ENCODE data around the gene ABRACL. TPM values are rescaled to one million over a fixed set of nuclear protein-coding genes. Genes with fewer than 3 reads are reported as not detected.

The ABRACL gene
- total RNA-seq, 2 experiments from 2014 or later = 132 to 174 TPM

- no peak overlapping the region for H3K4me3 Mint-ChIP-seq
- ChIA-PET CTCF (interaction anchor here (1.6 kb wide), 1 partner anchor 12 kb away, joined by 3 read pairs; no protein-coding TSS in a partner anchor), POLR2A (no interaction called here)
- no peaks in the 10 kb centered on the region for H3K4me1 Mint-ChIP-seq
- no peaks in the 10 kb centered on the region for H3K36me3 Mint-ChIP-seq (ENCODE audit: low read depth)
- DNase-seq = no peak
- H3K9me3 Mint-ChIP-seq = peaks cover 2% of the 10 kb centered on the region
- H3K27me3 Mint-ChIP-seq = no peaks in the 10 kb centered on the region
- H3K27ac Mint-ChIP-seq = no peak overlapping the region
Measured at GRCh38 chr6:139079018-139079417, 50.5 kb downstream of the ABRACL start.

- Mint-ChIP-seq H3K27ac (no peak overlapping the region), H3K4me3 (no peak overlapping the region), H3K4me1 (no peaks in the 10 kb centered on the region), H3K36me3 (ENCODE audit: low read depth) (no peaks in the 10 kb centered on the region), H3K9me3 (peaks cover 2% of the 10 kb centered on the region), H3K27me3 (no peaks in the 10 kb centered on the region)
- POLR2A ChIA-PET = no interaction called here
- CTCF ChIA-PET = no interaction called here
- DNase-seq = no peak
Measured at GRCh38 chr6:139080255-139080920, 51.8 kb downstream of the ABRACL start.

- POLR2A ChIA-PET = no interaction called here
- CTCF ChIA-PET = interaction anchor here (0.6 to 1.2 kb wide), 2 partner anchors 9 to 786 kb away, joined by 3 read pairs; no protein-coding TSS in a partner anchor
Measured at GRCh38 chr6:139081471-139081870, 52.9 kb downstream of the ABRACL start.

GRCh38 chr6:139082370-139082769 lies 53.8 kb downstream of the ABRACL start:
- H3K27me3 Mint-ChIP-seq = peaks cover 2% of the 10 kb centered on the region
- CTCF ChIA-PET = interaction anchor here (1.2 kb wide), 1 partner anchor 8 kb away, joined by 3 read pairs; no protein-coding TSS in a partner anchor
- POLR2A ChIA-PET = no interaction called here
- H3K4me3 Mint-ChIP-seq = no peak overlapping the region
- peaks cover 2% of the 10 kb centered on the region for H3K9me3 Mint-ChIP-seq
- no peak for DNase-seq
- no peak overlapping the region for H3K27ac Mint-ChIP-seq
- no peaks in the 10 kb centered on the region for H3K36me3 Mint-ChIP-seq (ENCODE audit: low read depth)
- no peaks in the 10 kb centered on the region for H3K4me1 Mint-ChIP-seq

More at GRCh38 chr6:139081471-139081870, 52.9 kb downstream of the ABRACL start:
- no peak for DNase-seq
- peaks cover 2% of the 10 kb centered on the region for H3K27me3 Mint-ChIP-seq
- no peaks in the 10 kb centered on the region for H3K4me1 Mint-ChIP-seq
- no peak overlapping the region for H3K27ac Mint-ChIP-seq
- H3K4me3 Mint-ChIP-seq = no peak overlapping the region
- peaks cover 2% of the 10 kb centered on the region for H3K9me3 Mint-ChIP-seq
- no peaks in the 10 kb centered on the region for H3K36me3 Mint-ChIP-seq (ENCODE audit: low read depth)

- H3K9me3 Mint-ChIP-seq = peaks cover 17% of the 10 kb centered on the region
- peaks cover 2% of the 10 kb centered on the region for H3K27me3 Mint-ChIP-seq
- no peak overlapping the region for H3K4me3 Mint-ChIP-seq
- peaks cover 4% of the 10 kb centered on the region for H3K4me1 Mint-ChIP-seq
- H3K36me3 Mint-ChIP-seq (ENCODE audit: low read depth) = peaks cover 2% of the 10 kb centered on the region
- ChIA-PET CTCF (interaction anchor here (1.4 to 1.6 kb wide), 2 partner anchors 10 to 13 kb away, joined by 3 read pairs; no protein-coding TSS in a partner anchor), POLR2A (no interaction called here)
- no peak overlapping the region for H3K27ac Mint-ChIP-seq
- DNase-seq = no peak
Measured at GRCh38 chr6:139091826-139092225, 63.3 kb downstream of the ABRACL start.

Other genes starting within 250 kb of the ABRACL start
- gene ECT2L, start 232.7 kb upstream of the ABRACL start, total RNA-seq = not detected
- gene REPS1, start 40.5 kb upstream of the ABRACL start, total RNA-seq = 10 to 100 TPM; 44.5 to 58.1 TPM
- gene HECA, start 106.3 kb downstream of the ABRACL start, total RNA-seq = 10 to 100 TPM; 59.2 to 60.1 TPM